Measurements from ENCODE around the gene FAM149B1.

GRCh38 chr10:73228247-73228646 lies 60.3 kb downstream of the FAM149B1 start:
- TF ChIP-seq, protein P1, sequence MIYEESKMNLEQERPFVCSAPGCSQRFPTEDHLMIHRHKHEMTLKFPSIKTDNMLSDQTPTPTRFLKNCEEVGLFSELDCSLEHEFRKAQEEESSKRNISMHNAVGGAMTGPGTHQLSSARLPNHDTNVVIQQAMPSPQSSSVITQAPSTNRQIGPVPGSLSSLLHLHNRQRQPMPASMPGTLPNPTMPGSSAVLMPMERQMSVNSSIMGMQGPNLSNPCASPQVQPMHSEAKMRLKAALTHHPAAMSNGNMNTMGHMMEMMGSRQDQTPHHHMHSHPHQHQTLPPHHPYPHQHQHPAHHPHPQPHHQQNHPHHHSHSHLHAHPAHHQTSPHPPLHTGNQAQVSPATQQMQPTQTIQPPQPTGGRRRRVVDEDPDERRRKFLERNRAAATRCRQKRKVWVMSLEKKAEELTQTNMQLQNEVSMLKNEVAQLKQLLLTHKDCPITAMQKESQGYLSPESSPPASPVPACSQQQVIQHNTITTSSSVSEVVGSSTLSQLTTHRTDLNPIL (CRISPR knock-in tag; IDR thresholded peaks at IDR 0.05; ENCODE audit: low read depth), result no peak
- TF ChIP-seq ZFP3 (CRISPR knock-in tag; IDR thresholded peaks at IDR 0.05) (no peak), RARB (CRISPR knock-in tag; IDR thresholded peaks at IDR 0.05) (no peak), ZNF8 (CRISPR knock-in tag; IDR thresholded peaks at IDR 0.05) (no peak), TOX (CRISPR knock-in tag; IDR thresholded peaks at IDR 0.05; ENCODE audit: borderline replicate concordance) (no peak), ZFP30 (CRISPR knock-in tag; IDR thresholded peaks at IDR 0.05) (no peak), ISL1 (CRISPR knock-in tag; IDR thresholded peaks at IDR 0.05) (no peak), ZC3H10 (CRISPR knock-in tag; IDR thresholded peaks at IDR 0.05) (no peak), GLIS3 (CRISPR knock-in tag; IDR thresholded peaks at IDR 0.05) (no peak), ESRRG (CRISPR knock-in tag; IDR thresholded peaks at IDR 0.05) (no peak)
- TF ChIP-seq, protein P2, sequence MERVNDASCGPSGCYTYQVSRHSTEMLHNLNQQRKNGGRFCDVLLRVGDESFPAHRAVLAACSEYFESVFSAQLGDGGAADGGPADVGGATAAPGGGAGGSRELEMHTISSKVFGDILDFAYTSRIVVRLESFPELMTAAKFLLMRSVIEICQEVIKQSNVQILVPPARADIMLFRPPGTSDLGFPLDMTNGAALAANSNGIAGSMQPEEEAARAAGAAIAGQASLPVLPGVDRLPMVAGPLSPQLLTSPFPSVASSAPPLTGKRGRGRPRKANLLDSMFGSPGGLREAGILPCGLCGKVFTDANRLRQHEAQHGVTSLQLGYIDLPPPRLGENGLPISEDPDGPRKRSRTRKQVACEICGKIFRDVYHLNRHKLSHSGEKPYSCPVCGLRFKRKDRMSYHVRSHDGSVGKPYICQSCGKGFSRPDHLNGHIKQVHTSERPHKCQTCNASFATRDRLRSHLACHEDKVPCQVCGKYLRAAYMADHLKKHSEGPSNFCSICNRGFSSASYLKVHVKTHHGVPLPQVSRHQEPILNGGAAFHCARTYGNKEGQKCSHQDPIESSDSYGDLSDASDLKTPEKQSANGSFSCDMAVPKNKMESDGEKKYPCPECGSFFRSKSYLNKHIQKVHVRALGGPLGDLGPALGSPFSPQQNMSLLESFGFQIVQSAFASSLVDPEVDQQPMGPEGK (CRISPR knock-in tag; IDR thresholded peaks at IDR 0.05; ENCODE audit: borderline replicate concordance), result no peak

Measured in SK-N-SH treated with all-trans-retinoic acid at 6 μM for 48 hours (cell line).